GM21528 (cell line): Measurements from ENCODE around the gene FCGR3A.
"Not testable (repeated sequence)": the region's sequence is repeated elsewhere in the genome, so short reads cannot be mapped to it uniquely, and the experiment has no call there.

Experiments used
- ATAC-seq: cut with Tn5 transposase; IDR thresholded peaks from one replicate; pipeline ENCODE4 v1.9.1; 2021; ENCODE audit warnings: mild to moderate bottlenecking, moderate library complexity; ENCODE audit not compliant: unreplicated experiment, low FRiP score

Gene FCGR3A

GRCh38 chr1:161531986-161532643 is 17.5 kb downstream of the FCGR3A start:
- ATAC-seq, result no peak

GRCh38 chr1:161530671-161531641 is 18.7 kb downstream of the FCGR3A start:
- ATAC-seq, result peak; percentile 52

- peak; percentile 44 for ATAC-seq
These were observed 19.5 kb downstream of the FCGR3A start for GRCh38 chr1:161530158-161530557.

DNA sequence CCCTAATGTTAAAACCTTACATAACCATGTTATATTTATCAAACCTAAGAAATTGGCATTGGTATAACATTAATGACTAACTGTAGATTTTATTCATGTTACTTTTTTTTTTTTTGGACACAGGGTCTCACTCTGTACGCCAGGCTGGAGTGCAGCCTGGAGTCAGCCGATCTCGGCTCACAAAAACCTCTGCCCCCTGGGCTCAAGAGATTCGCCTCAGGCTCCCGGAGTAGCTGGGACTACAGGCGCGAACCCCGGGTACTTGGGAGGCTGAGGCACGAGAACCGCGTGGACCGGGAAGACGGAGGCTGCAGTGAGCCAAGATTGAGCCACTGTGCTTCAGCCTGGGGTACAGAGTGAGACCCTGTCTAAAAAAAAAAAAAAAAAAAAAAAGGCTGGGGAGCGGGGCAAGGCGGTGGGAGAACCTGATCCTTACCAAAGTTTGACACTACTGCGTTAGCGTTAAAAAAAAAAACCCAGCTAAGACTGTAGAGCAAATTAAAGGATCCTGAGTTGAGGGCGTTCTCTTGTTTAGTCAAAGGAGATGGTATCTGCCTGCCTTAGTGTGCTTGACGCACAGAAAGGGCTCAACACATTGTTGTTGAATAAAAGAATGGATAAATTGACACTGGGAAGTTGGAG is 20.0 kb downstream of the FCGR3A start:
- ATAC-seq, result not testable (repeated sequence)

GRCh38 chr1:161528550-161528949 is 21.1 kb downstream of the FCGR3A start:
- not testable (repeated sequence) for ATAC-seq

- ATAC-seq, result not testable (repeated sequence)
These were observed 23.7 kb downstream of the FCGR3A start for GRCh38 chr1:161525918-161526317.

GRCh38 chr1:161525321-161525720 is 24.3 kb downstream of the FCGR3A start:
- ATAC-seq, result not testable (repeated sequence)

- ATAC-seq, result peak; percentile 30
These were observed 24.8 kb downstream of the FCGR3A start for GRCh38 chr1:161524742-161525291.

GRCh38 chr1:161523817-161524741 is 25.5 kb downstream of the FCGR3A start, which contains the start of gene HSPA6:
Gene HSPA6, plus strand, starts transcription at chr1:161524540. Its CDS starts 119 bp downstream, at chr1:161524659.
- ATAC-seq, result peak; percentile 46

GRCh38 chr1:161523041-161523816 is 26.4 kb downstream of the FCGR3A start:
- ATAC-seq, result not testable (repeated sequence)

GRCh38 chr1:161513953-161514352 is 35.7 kb downstream of the FCGR3A start:
- ATAC-seq, result not testable (repeated sequence)

- ATAC-seq, result not testable (repeated sequence)
These were observed 36.2 kb downstream of the FCGR3A start for GRCh38 chr1:161513448-161513780.

GRCh38 chr1:161512636-161513447 is 36.8 kb downstream of the FCGR3A start:
- not testable (repeated sequence) for ATAC-seq

- no peak for ATAC-seq
These were observed 37.9 kb downstream of the FCGR3A start for GRCh38 chr1:161511756-161512060.

GRCh38 chr1:161511018-161511755 is 38.4 kb downstream of the FCGR3A start:
- no peak for ATAC-seq

DNA sequence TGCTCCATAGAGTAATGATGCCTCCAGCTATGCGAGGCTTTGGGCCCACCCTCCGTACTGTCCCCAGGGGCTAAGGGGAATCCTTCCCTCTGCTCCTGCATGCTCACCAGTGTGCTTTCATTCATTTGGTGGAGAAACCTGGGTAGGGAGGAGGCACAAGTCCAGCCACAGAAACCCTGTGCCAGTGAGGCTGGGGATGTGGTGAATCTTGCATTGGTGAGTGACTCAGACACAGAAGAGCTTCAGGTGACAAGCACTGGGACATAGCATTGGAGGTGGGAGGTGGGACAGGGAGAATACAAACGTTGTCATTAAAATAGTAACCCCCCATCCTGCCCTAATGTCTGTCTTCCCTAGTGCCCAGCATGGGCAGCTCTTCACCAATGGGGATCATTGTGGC is 39.1 kb downstream of the FCGR3A start:
- no peak for ATAC-seq
